Lower leg skin (tissue), 3 donors: ENCODE data around the gene LEKR1.

Source experiments
- CTCF ChIP-seq, 3 donors: fragments of 450-650 bp; IDR thresholded peaks; one replicate each; pipeline ENCODE4 v1.5.1; 2016; ENCODE audit warnings: antibody characterized with exemption in 3 of 3, mild to moderate bottlenecking in 3 of 3, moderate library complexity in 2 of 3
- POLR2A ChIP-seq, 2 donors: fragments of 450-650 bp; IDR thresholded peaks; one replicate each; pipeline ENCODE4 v1.6.1; 2016 to 2017; ENCODE audit warnings: antibody characterized with exemption in 2 of 2, mild to moderate bottlenecking in 1 of 2, moderate library complexity in 1 of 2

- no peak for TF ChIP-seq CTCF (IDR thresholded peaks at IDR 0.05)
- TF ChIP-seq POLR2A (IDR thresholded peaks at IDR 0.05), result no peak
These were observed 19.5 kb upstream of the LEKR1 start for GRCh38 chr3:156806698-156807097.
